GM23338 (cell line): ENCODE measurements around the gene MYCBP2. TPM values are rescaled to one million over a fixed set of nuclear protein-coding genes. Genes with fewer than 3 reads are reported as not detected.

Experiments used
- ATAC-seq: fragments of 200-7000 bp; cut with Tn5 transposase; 3 replicates; pipeline ENCODE4 v1.9.1; 2020
- DNase-seq: peaks from one replicate; pipeline ENCODE4 v3.0.0-alpha.2; 2015; ENCODE audit warnings: low spot score
- H2AFZ ChIP-seq: fragments of 200-600 bp; sonication (generic); 2 replicates; pipeline ENCODE4 v1.8.0; 2016; ENCODE audit warnings: antibody characterized with exemption, mild to moderate bottlenecking, moderate library complexity
- H3F3A ChIP-seq: fragments of 200-600 bp; sonication (generic); replicated peaks from 2 replicates; pipeline ENCODE4 v1.8.0; 2017; ENCODE audit warnings: antibody characterized with exemption, mixed run types, low read depth
- H3K27ac ChIP-seq: fragments of 200-600 bp; sonication (generic); 2 replicates; pipeline ENCODE4 v1.6.1; 2016; ENCODE audit warnings: low read depth
- H3K27me3 ChIP-seq: fragments of 200-600 bp; sonication (generic); 2 replicates; pipeline ENCODE4 v1.8.0; 2016; ENCODE audit warnings: mild to moderate bottlenecking, mixed run types, moderate library complexity; ENCODE audit not compliant: insufficient read depth
- H3K36me3 ChIP-seq: fragments of 200-600 bp; sonication (generic); 2 replicates; pipeline ENCODE4 v1.8.0; 2016; ENCODE audit warnings: mild to moderate bottlenecking; ENCODE audit not compliant: insufficient read depth
- H3K4me1 ChIP-seq: fragments of 200-600 bp; sonication (generic); 2 replicates; pipeline ENCODE4 v1.8.0; 2016; ENCODE audit warnings: mild to moderate bottlenecking, moderate library complexity; ENCODE audit not compliant: insufficient read depth
- H3K4me2 ChIP-seq: fragments of 200-600 bp; sonication (generic); 2 replicates; pipeline ENCODE4 v1.7.1; 2017; ENCODE audit warnings: mixed run types
- H3K4me3 ChIP-seq: fragments of 200-600 bp; sonication (generic); 2 replicates; pipeline ENCODE4 v1.6.1; 2016; ENCODE audit warnings: mixed run types
- H3K79me2 ChIP-seq: fragments of 200-600 bp; sonication (generic); replicated peaks from 2 replicates; pipeline ENCODE4 v1.8.0; 2017; ENCODE audit warnings: mild to moderate bottlenecking; ENCODE audit not compliant: insufficient read depth
- H3K9me2 ChIP-seq: fragments of 200-600 bp; sonication (generic); 2 replicates; pipeline ENCODE4 v1.8.0; 2017; ENCODE audit not compliant: insufficient read depth
- H4K20me1 ChIP-seq: fragments of 200-600 bp; sonication (generic); replicated peaks from 2 replicates; pipeline ENCODE4 v1.8.0; 2017; ENCODE audit warnings: mild to moderate bottlenecking; ENCODE audit not compliant: insufficient read depth
- H3K27ac Mint-ChIP-seq: 2 replicates; pipeline ENCODE4 v1.8.0; 2020; ENCODE audit warnings: inconsistent platforms, mild to moderate bottlenecking, moderate library complexity, mixed read lengths
- H3K27me3 Mint-ChIP-seq: 3 replicates; pipeline ENCODE4 v1.8.0; 2022; ENCODE audit warnings: low read depth, mild to moderate bottlenecking, moderate library complexity, mixed read lengths, inconsistent platforms; ENCODE audit not compliant: insufficient read depth, poor library complexity
- H3K36me3 Mint-ChIP-seq: 3 replicates; pipeline ENCODE4 v1.8.0; 2021; ENCODE audit warnings: low read depth, mild to moderate bottlenecking, inconsistent platforms, moderate library complexity, mixed read lengths
- H3K4me1 Mint-ChIP-seq: 3 replicates; pipeline ENCODE4 v1.8.0; 2020; ENCODE audit warnings: mild to moderate bottlenecking, inconsistent platforms, mixed read lengths
- H3K4me3 Mint-ChIP-seq: 3 replicates; pipeline ENCODE4 v1.8.0; 2021; ENCODE audit warnings: moderate library complexity, mild to moderate bottlenecking, inconsistent platforms, mixed read lengths
- H3K9me3 Mint-ChIP-seq: 3 replicates; pipeline ENCODE4 v1.8.0; 2020; ENCODE audit warnings: moderate library complexity, mild to moderate bottlenecking, inconsistent platforms, mixed read lengths
- CREB1 ChIP-seq: fragments of 250-450 bp; sonication (Bioruptor Pico); IDR thresholded peaks from 2 replicates; pipeline ENCODE4 v1.5.0; 2020; ENCODE audit warnings: low read depth, mild to moderate bottlenecking, moderate library complexity
- CTCF ChIP-seq, 2 experiments: fragments of 200-600 bp in 1 of 2; sonication (generic) in 1 of 2; conservative IDR thresholded peaks; 2 replicates each; pipeline versions ENCODE4 v1.5.1 to v1.6.1; 2016 to 2017; ENCODE audit warnings: antibody characterized with exemption in 2 of 2, low read depth in 2 of 2, mild to moderate bottlenecking in 2 of 2, moderate library complexity in 1 of 2
- ETS1 ChIP-seq: IDR thresholded peaks from 2 replicates; pipeline ENCODE4 v1.6.1; 2016; ENCODE audit warnings: antibody characterized with exemption
- EZH2 ChIP-seq: fragments of 200-600 bp; sonication (generic); IDR thresholded peaks from one replicate; pipeline ENCODE4 v1.8.0; 2017; ENCODE audit warnings: antibody characterized with exemption, mild to moderate bottlenecking, low read depth; ENCODE audit not compliant: unreplicated experiment
- EZH2phosphoT487 ChIP-seq: fragments of 200-600 bp; sonication (generic); IDR thresholded peaks from one replicate; pipeline ENCODE4 v1.8.1; 2018; ENCODE audit warnings: antibody characterized with exemption; ENCODE audit not compliant: unreplicated experiment
- JUNB ChIP-seq: IDR thresholded peaks from one replicate; pipeline ENCODE4 v1.6.1; 2016; ENCODE audit warnings: antibody characterized with exemption; ENCODE audit not compliant: unreplicated experiment
- NANOG ChIP-seq: IDR thresholded peaks from 2 replicates; pipeline ENCODE4 v1.6.1; 2016; ENCODE audit warnings: antibody characterized with exemption, borderline replicate concordance
- POLR2AphosphoS5 ChIP-seq: IDR thresholded peaks from 2 replicates; pipeline ENCODE4 v1.6.1; 2016; ENCODE audit warnings: antibody characterized with exemption, low read depth
- STAT1 ChIP-seq: IDR thresholded peaks from one replicate; pipeline ENCODE4 v1.6.1; 2016; ENCODE audit warnings: antibody characterized with exemption; ENCODE audit not compliant: unreplicated experiment
- ZNF114 ChIP-seq: fragments of 250-450 bp; sonication (Bioruptor Pico); IDR thresholded peaks from 2 replicates; pipeline ENCODE4 v1.5.0; 2020; ENCODE audit warnings: mild to moderate bottlenecking, moderate library complexity
- ZNF331 ChIP-seq: fragments of 250-450 bp; sonication (Bioruptor Pico); IDR thresholded peaks from 2 replicates; pipeline ENCODE4 v1.5.0; 2020; ENCODE audit warnings: low read depth, mild to moderate bottlenecking, moderate library complexity
- ZNF462 ChIP-seq: fragments of 250-450 bp; sonication (Bioruptor Pico); IDR thresholded peaks from 2 replicates; pipeline ENCODE4 v1.5.0; 2020; ENCODE audit warnings: mild to moderate bottlenecking, moderate library complexity
- polyA plus RNA-seq: library from polyadenylated mRNA; unstranded; fragments of >200 nt; fragmentation: Nextera tagmentation; extraction: Ambion mirVana; gene quantifications from 2 replicates; pipeline ENCODE4 v1.2.1, GENCODE V29; 2016
- total RNA-seq: library from RNA; depleted of rRNA; stranded (reverse); fragments of >200 nt; shearing (Covaris generic); gene quantifications from 2 replicates; pipeline ENCODE4 v1.2.3, GENCODE V29; 2014
- TF ChIP-seq, protein P1 (sequence below): IDR thresholded peaks from one replicate; pipeline ENCODE4 v1.6.1; 2018; ENCODE audit warnings: antibody characterized with exemption; ENCODE audit not compliant: unreplicated experiment

Gene MYCBP2
- total and polyA plus RNA-seq, 2 experiments from 2014 or later = 54.6 to 77.2 TPM

DNA sequence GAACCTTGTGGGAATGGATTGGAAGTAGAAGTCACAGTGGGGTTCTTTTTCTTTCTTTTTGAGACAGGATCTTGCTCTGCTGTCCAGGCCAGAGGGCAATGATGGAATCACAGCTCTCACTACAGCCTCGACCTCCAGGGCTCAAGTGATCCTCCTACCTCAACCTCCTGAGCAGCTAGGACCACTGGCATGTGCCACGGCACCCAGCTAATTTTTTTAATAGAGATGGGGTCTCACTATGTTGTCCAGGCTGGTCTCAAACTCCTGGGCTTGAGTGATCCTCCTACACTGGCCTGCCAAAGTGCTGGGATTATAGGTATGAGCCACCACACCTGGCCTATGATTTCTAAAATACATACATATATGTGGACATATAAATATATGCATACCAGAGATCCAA lies 111.4 kb downstream of the MYCBP2 start (continued):
- TF ChIP-seq EZH2 = no peak
- TF ChIP-seq CREB1 (CRISPR knock-in tag) = no peak
- no peak for TF ChIP-seq EZH2phosphoT487

GRCh38 chr13:77213644-77214043 lies 113.2 kb downstream of the MYCBP2 start:
- H3K4me3 ChIP-seq = no peak overlapping the region
- no peaks in the 10 kb centered on the region for H3K9me3 Mint-ChIP-seq
- H3K27ac Mint-ChIP-seq = no peak overlapping the region
- H3K4me1 Mint-ChIP-seq = peaks cover 6% of the 10 kb centered on the region; the same call in 2 of the 3 replicates
- TF ChIP-seq ZNF331 (CRISPR knock-in tag) (no peak), EZH2phosphoT487 (no peak), EZH2 (no peak), ETS1 (no peak), CREB1 (CRISPR knock-in tag) (no peak), POLR2AphosphoS5 (no peak), NANOG (no peak), ZNF114 (CRISPR knock-in tag) (no peak), ZNF462 (no peak), JUNB (no peak), STAT1 (no peak), CTCF (conservative IDR thresholded peaks at IDR 0.05; ENCODE audit: low read depth in 2 of 2) (no peak)
- TF ChIP-seq, protein P1, sequence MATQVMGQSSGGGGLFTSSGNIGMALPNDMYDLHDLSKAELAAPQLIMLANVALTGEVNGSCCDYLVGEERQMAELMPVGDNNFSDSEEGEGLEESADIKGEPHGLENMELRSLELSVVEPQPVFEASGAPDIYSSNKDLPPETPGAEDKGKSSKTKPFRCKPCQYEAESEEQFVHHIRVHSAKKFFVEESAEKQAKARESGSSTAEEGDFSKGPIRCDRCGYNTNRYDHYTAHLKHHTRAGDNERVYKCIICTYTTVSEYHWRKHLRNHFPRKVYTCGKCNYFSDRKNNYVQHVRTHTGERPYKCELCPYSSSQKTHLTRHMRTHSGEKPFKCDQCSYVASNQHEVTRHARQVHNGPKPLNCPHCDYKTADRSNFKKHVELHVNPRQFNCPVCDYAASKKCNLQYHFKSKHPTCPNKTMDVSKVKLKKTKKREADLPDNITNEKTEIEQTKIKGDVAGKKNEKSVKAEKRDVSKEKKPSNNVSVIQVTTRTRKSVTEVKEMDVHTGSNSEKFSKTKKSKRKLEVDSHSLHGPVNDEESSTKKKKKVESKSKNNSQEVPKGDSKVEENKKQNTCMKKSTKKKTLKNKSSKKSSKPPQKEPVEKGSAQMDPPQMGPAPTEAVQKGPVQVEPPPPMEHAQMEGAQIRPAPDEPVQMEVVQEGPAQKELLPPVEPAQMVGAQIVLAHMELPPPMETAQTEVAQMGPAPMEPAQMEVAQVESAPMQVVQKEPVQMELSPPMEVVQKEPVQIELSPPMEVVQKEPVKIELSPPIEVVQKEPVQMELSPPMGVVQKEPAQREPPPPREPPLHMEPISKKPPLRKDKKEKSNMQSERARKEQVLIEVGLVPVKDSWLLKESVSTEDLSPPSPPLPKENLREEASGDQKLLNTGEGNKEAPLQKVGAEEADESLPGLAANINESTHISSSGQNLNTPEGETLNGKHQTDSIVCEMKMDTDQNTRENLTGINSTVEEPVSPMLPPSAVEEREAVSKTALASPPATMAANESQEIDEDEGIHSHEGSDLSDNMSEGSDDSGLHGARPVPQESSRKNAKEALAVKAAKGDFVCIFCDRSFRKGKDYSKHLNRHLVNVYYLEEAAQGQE = no peak
- H4K20me1 ChIP-seq = peaks cover 2% of the 10 kb centered on the region; the same call in 1 of the 2 replicates
- no peak overlapping the region for H3K27ac ChIP-seq
- H3K79me2 ChIP-seq = no peaks in the 10 kb centered on the region
- no peak overlapping the region for H3K4me2 ChIP-seq
- H3K9me2 ChIP-seq = no peaks in the 10 kb centered on the region
- peaks cover 7% of the 10 kb centered on the region; the same call in 1 of the 2 replicates for H3K36me3 ChIP-seq
- no peak for DNase-seq
- ATAC-seq = no peak
- peaks cover 3% of the 10 kb centered on the region for H3K27me3 Mint-ChIP-seq
- no peaks in the 10 kb centered on the region for H3K27me3 ChIP-seq
- H3K4me1 ChIP-seq = no peaks in the 10 kb centered on the region; the same call in 1 of the 2 replicates
- H3K36me3 Mint-ChIP-seq = peaks cover 15% of the 10 kb centered on the region; the same call in 2 of the 3 replicates
- no peak overlapping the region for H2AFZ ChIP-seq
- no peaks in the 10 kb centered on the region for H3F3A ChIP-seq
- H3K4me3 Mint-ChIP-seq = no peak overlapping the region
